Keratinocyte (primary cell): ENCODE data around the gene PTPN6.
A peak's percentile ranks its signal among the peaks of the same experiment; 100 is the strongest.

Experiments used
- CTCF ChIP-seq, 3 experiments: IDR thresholded peaks in 1 of 3; conservative IDR thresholded peaks in 1 of 3; optimal IDR thresholded peaks in 1 of 3; 2 replicates in 2 of 3; 3 replicates in 1 of 3; pipeline versions ENCODE3 to v1.5.1; 2011; ENCODE audit warnings: low read length in 3 of 3, mild to moderate bottlenecking in 3 of 3, moderate library complexity in 2 of 3, control low read depth in 1 of 3, inconsistent platforms in 1 of 3; ENCODE audit not compliant: insufficient read depth in 2 of 3; ENCODE audit errors: extremely low read depth in 1 of 3
- EZH2 ChIP-seq: IDR thresholded peaks from one replicate; pipeline ENCODE4 v1.6.1; 2012; ENCODE audit warnings: inconsistent platforms, mild to moderate bottlenecking, low read length, moderate library complexity

- TF ChIP-seq CTCF (optimal IDR thresholded peaks at IDR 0.05 in 1 of 3, IDR thresholded peaks at IDR 0.05 in 1 of 3, conservative IDR thresholded peaks at IDR 0.05 in 1 of 3; ENCODE audit: extremely low read depth in 1 of 3, insufficient read depth in 2 of 3, low read length in 3 of 3) = peak in 2 of 3 experiments; percentile 93 to 96
- no peak for TF ChIP-seq EZH2
Observed at GRCh38 chr12:6965026-6965661, 14.0 kb downstream of the PTPN6 start.
